Measurements from ENCODE around the gene ITM2C. TPM values are rescaled to one million over a fixed set of nuclear protein-coding genes. Genes with fewer than 3 reads are reported as not detected.

ITM2C gene
- total RNA-seq, 2 experiments from 2014 or later = 43.2 to 43.4 TPM

GRCh38 chr2:230829959-230830358, 34.8 kb upstream of the ITM2C start:
- H3K4me3 Mint-ChIP-seq = no peak overlapping the region
- no peaks in the 10 kb centered on the region for H3K36me3 Mint-ChIP-seq (ENCODE audit: low read depth)
- no peaks in the 10 kb centered on the region for H3K9me3 Mint-ChIP-seq
- intact Hi-C loops (cut with micrococcal nuclease) = loop anchor here (5.0 to 10.0 kb wide), 2 partner anchors 157 to 225 kb away; partner anchors contain the start of gene PSMD1
- peaks cover 1% of the 10 kb centered on the region for H3K4me1 Mint-ChIP-seq (ENCODE audit: low read depth)
- CTCF ChIA-PET = interaction anchor here (0.7 to 5.9 kb wide), 5 partner anchors 19 to 223 kb away, joined by 3 to 49 read pairs (median 4); partner anchors contain the start of gene ITM2C
- DNase-seq = peak; percentile 32
- POLR2A ChIA-PET = no interaction called here
- no peak for TF ChIP-seq CTCF (IDR thresholded peaks at IDR 0.05)
- H3K27ac Mint-ChIP-seq = no peak overlapping the region
- peak; percentile 45 for ATAC-seq
- peaks cover 42% of the 10 kb centered on the region for H3K27me3 Mint-ChIP-seq

GRCh38 chr2:230830428-230830827, 34.3 kb upstream of the ITM2C start:
- intact Hi-C loops (cut with micrococcal nuclease) = no loop called here
- Mint-ChIP-seq H3K4me1 (ENCODE audit: low read depth) (no peaks in the 10 kb centered on the region), H3K4me3 (no peak overlapping the region), H3K36me3 (ENCODE audit: low read depth) (no peaks in the 10 kb centered on the region), H3K27me3 (peaks cover 40% of the 10 kb centered on the region), H3K27ac (no peak overlapping the region), H3K9me3 (no peaks in the 10 kb centered on the region)
- DNase-seq (peak; percentile 55), ATAC-seq (no peak)
- ChIA-PET POLR2A (interaction anchor here (1.1 kb wide), 1 partner anchor 157 kb away, joined by 4 read pairs; no protein-coding TSS in a partner anchor), CTCF (interaction anchor here (0.7 to 5.9 kb wide), 5 partner anchors 18 to 222 kb away, joined by 3 to 49 read pairs (median 4); partner anchors contain the start of gene ITM2C)
- TF ChIP-seq CTCF (IDR thresholded peaks at IDR 0.05) = no peak

- Mint-ChIP-seq H3K9me3 (peaks cover 9% of the 10 kb centered on the region), H3K4me1 (ENCODE audit: low read depth) (peaks cover 4% of the 10 kb centered on the region), H3K27ac (no peak overlapping the region), H3K27me3 (peaks cover 3% of the 10 kb centered on the region), H3K4me3 (no peak overlapping the region), H3K36me3 (ENCODE audit: low read depth) (no peaks in the 10 kb centered on the region)
- intact Hi-C loops (cut with micrococcal nuclease) = no loop called here
- no peak for TF ChIP-seq CTCF (IDR thresholded peaks at IDR 0.05)
- POLR2A ChIA-PET = no interaction called here
- DNase-seq = no peak
- CTCF ChIA-PET = interaction anchor here (1.5 to 5.9 kb wide), 7 partner anchors 8 to 213 kb away, joined by 3 to 34 read pairs (median 7); partner anchors contain the start of gene ITM2C
- ATAC-seq = no peak
Measured at GRCh38 chr2:230840301-230840700, 24.4 kb upstream of the ITM2C start.

- H3K4me1 Mint-ChIP-seq (ENCODE audit: low read depth) = peaks cover 6% of the 10 kb centered on the region
- no peaks in the 10 kb centered on the region for H3K36me3 Mint-ChIP-seq (ENCODE audit: low read depth)
- ChIA-PET POLR2A (interaction anchor here (0.6 kb wide), 1 partner anchor 49 kb away, joined by 3 read pairs; no protein-coding TSS in a partner anchor), CTCF (no interaction called here)
- no peak for ATAC-seq
- peaks cover 9% of the 10 kb centered on the region for H3K9me3 Mint-ChIP-seq
- intact Hi-C loops (cut with micrococcal nuclease) = no loop called here
- no peak overlapping the region for H3K4me3 Mint-ChIP-seq
- no peak for DNase-seq
- no peak for TF ChIP-seq CTCF (IDR thresholded peaks at IDR 0.05)
- no peak overlapping the region for H3K27ac Mint-ChIP-seq
- peaks cover 9% of the 10 kb centered on the region for H3K27me3 Mint-ChIP-seq
Measured at GRCh38 chr2:230842473-230842872, 22.3 kb upstream of the ITM2C start.

- Mint-ChIP-seq H3K27ac (no peak overlapping the region), H3K36me3 (ENCODE audit: low read depth) (no peaks in the 10 kb centered on the region), H3K27me3 (peaks cover 9% of the 10 kb centered on the region), H3K4me3 (no peak overlapping the region), H3K4me1 (ENCODE audit: low read depth) (peaks cover 13% of the 10 kb centered on the region), H3K9me3 (peaks cover 4% of the 10 kb centered on the region)
- ChIA-PET POLR2A (no interaction called here), CTCF (no interaction called here)
- ATAC-seq = no peak
- intact Hi-C loops (cut with micrococcal nuclease) = no loop called here
- no peak for TF ChIP-seq CTCF (IDR thresholded peaks at IDR 0.05)
- no peak for DNase-seq
Measured at GRCh38 chr2:230843132-230843531, 21.6 kb upstream of the ITM2C start.
